Measurements from ENCODE around the gene ZMYND8.

DNA sequence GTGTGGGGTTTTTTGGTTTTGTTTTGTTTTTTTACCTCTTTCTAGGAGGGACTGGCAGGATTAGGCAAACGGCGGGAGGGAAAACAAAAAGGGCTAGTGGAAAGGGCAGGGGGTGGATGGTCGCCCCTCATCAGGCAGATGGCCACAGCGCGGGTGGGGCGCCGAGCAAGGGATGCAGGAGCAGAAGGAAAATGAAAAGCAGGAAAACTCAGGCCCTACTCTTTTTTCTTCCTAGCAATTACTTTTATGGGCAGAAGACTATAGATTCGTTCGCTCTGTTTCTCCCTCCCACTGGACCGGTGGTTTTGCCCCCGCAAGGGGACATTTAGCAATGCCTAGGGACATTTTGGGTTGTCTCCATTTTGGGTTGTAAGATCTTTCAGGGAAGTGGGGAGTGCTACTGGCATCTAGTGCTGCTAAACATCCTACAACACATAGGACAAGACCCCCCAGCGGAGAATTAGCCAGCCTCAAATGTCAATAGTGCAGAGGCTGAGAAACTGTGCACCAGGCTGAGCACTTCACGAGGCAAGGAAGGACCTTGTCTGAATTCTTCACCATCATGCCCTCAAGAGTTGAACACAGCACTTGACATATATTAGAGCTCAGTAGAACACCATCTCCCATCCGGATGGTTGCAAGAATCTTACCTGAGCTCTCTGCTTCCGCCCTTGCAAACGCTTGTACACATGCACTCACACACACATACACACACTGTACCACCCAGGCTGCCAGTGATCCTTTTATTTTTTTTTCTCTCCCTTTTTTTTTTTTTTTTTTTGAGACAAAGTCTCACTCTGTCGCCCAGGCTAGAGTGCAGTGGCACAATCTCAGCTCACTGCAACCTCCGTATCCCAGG, 4.8 kb upstream of the ZMYND8 start:
- TF ChIP-seq POLR2AphosphoS5 (IDR thresholded peaks at IDR 0.05; ENCODE audit: low read depth, low read length): no peak
- no peak for TF ChIP-seq POLR2A (IDR thresholded peaks at IDR 0.05; ENCODE audit: low read depth, low read length)
- TF ChIP-seq SPI1 (IDR thresholded peaks at IDR 0.05; ENCODE audit: low read depth, low read length): no peak
